ENCODE measurements around the gene THEMIS.

- TF ChIP-seq CTCF (IDR thresholded peaks at IDR 0.05; ENCODE audit: insufficient read depth, low read length), result no peak
- no peak for TF ChIP-seq GABPA (IDR thresholded peaks at IDR 0.05; ENCODE audit: low read depth)
Measured at GRCh38 chr6:127813699-127814027, 87.2 kb downstream of the THEMIS start.

All from HL-60 (cell line).